ENCODE results near the gene ROBO3.

GRCh38 chr11:124821995-124822730 is 43.1 kb upstream of the ROBO3 start:
- TF ChIP-seq CTCF (IDR thresholded peaks at IDR 0.05) (no peak), POLR2A (IDR thresholded peaks at IDR 0.05) (no peak)
